GM18519 (cell line): ENCODE results near the gene SH3GL1.
A peak's percentile ranks its signal among the peaks of the same experiment; 100 is the strongest.

Experiments
- ATAC-seq: cut with Tn5 transposase; IDR thresholded peaks from one replicate; pipeline ENCODE4 v1.9.1; 2021; ENCODE audit warnings: mild to moderate bottlenecking, moderate library complexity; ENCODE audit not compliant: unreplicated experiment, low FRiP score

The SH3GL1 gene

DNA sequence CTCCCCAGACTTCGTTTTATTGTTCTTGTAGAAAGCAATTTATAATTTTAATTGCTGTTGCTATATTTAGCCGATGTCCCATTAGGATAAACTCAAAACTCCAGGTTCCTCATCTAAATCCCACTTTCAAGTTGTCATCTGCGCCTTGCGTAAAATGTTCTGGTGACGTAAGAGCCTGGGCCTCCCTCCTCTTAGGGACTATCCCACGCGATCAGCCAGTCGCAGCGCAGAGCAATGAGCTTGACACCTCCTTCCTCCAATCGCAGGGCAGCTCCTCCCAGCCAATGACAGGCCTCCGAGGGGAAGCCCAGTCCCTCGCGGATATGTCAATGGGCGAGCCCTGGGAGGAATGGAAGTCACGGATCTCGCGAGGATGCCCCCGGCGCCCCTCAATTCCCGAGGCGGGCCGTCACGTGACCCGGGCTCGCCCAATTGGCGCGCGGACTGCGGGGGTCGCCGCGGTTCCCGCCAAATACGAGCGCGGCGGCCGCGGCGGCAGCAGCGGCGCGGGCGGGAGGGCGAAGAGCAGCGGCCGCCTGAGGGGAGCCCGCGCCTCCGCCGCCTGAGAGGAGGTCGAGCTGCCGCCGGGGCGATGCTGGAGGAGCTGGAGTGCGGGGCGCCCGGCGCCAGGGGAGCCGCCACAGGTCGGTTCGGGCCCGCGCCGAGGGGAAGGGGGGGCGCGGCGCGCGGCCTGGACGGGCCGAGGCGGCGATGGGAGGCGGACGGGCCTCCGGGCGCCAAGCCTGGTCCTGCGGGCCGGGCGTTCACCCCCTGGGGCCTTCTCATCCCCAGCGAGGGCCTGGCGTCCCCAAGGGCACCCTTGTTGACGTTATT is 2.0 kb upstream of the SH3GL1 start, which contains the start of gene CHAF1A:
CHAF1A (plus strand) TSS at position 470 of the 834 bp plus-strand sequence; CDS start at position 593, 123 bp downstream.
- ATAC-seq: peak; percentile 63

DNA sequence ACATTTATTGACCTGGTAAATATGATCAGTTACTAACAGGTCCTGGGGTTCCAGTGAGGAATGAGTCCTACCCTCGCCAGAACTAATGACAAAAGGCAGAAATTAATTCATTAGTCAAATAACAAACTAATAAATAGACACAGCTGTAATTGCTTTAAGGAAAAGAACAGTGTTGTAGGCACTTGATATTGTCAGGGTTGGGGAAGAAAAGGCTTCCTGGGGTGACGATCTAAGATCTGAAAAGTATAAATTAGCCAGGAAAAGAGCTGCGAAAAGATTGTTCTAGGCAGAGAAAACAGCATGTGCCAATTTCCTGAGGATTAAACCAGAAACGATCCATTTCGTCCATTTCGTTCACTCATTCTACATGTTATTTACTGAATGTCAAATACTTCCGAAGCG is 1.4 kb upstream of the SH3GL1 start:
- ATAC-seq: no peak

DNA sequence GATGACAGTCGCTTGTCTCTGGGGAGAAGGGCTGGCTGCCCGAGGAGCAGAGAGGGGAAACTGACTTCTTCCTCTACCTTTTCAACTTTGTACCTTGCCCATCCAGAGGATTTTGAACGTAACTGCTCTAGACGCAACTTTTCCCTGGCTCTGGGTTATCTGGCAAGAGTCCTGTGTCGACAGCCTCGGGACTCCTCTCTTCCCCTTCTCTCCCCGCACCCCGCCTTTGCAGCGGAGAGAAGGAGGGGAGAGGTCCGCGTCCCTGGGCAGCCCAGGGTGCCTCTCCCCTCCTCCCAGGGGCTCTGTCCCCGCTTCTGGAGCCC is 574 bp downstream of the SH3GL1 start:
- ATAC-seq: peak; percentile 2

GRCh38 chr19:4396949-4397783 is 3.2 kb downstream of the SH3GL1 start:
- no peak for ATAC-seq

DNA sequence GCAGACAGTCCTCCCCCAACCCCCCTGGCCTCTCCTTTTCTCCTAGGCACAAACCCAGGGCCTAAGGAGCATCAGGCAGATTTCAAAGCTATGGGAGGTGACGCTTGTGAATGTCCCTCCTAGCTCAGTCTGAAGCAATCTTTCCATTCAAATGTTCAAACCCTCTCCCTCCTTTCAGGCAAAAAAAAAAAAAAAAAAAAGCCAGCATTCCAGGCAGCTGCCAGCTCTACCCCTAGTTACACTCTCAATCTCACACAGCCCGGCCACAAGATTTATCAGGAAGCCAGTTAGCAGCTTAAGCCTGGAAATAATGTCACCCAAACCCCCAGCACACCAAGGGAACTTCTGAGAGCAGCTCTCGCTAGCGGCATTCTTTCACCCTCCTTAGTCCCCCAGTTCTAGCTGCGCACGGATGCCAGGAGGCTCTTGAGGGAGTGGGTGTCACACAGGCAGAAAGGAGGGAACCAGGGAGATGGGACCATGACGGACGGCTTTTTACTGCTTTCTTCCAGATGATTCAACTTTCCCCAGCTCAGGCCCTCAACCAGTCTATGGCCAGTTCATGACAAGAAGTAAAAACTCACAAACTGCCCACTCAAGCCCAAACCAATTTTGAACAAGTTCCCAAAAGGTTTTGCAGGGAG is 6.3 kb downstream of the SH3GL1 start:
- no peak for ATAC-seq

- ATAC-seq: no peak
Measured at GRCh38 chr19:4391701-4392483, 8.5 kb downstream of the SH3GL1 start.

DNA sequence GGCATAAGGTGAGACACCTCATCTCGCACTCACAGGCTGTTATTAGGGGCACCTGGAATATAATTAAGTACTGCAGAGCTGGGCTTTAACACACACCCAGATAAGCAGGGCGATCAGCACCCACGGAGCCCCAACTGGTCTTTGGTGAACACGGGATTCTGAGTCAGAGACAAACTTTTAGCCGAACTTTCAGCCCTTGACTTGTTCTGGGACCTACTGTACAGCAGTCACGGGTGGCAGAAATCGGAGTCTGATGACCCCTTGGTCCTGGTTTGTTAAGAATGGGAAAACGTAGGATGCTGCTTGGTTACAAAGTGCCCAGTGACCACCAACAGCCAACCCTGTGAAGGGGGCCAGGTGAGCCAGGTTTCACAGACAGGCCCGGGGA is 9.0 kb downstream of the SH3GL1 start:
- no peak for ATAC-seq

GRCh38 chr19:4390567-4391305 is 9.6 kb downstream of the SH3GL1 start:
- ATAC-seq: no peak

GRCh38 chr19:4390017-4390566 is 10.3 kb downstream of the SH3GL1 start:
- no peak for ATAC-seq

DNA sequence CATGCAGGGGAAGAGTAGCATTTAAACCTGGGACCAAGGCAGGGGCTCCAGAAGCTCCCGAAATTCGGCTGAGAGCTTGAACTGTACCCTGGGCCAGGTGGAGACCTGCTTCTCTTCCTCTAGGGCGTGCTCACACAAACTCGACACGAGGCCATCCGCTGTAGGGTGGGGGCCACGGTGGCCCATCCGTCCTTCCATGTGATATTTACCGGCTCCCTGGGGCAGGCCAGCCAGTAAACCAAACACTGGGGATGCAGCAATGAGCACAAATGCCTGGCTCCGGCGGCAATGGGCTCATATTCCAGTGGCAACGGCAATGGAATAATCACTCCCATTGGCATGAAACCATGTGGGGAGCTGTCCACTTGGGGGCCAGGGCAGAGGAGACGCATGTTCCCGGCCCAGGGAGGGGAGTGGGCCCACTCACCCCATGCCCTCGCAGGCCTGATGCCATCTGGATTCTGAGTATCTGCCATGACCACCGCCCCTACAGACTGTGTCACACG is 10.8 kb downstream of the SH3GL1 start:
- ATAC-seq: no peak

DNA sequence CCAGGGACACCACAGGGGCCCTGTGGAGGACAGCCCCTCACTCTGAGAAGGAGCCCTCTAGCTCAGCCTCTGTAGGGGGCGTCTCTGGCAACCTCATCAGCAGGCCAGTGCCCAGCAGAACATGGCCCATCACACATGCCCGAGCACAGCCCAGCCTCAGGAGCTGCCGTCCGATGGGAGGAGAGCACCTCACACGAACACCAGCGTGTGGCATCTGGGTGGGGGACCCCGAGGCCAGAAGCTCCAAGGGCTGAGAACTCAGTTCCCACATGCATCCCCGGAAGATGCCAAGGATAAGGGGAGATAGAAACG is 11.3 kb downstream of the SH3GL1 start:
- ATAC-seq: no peak

- ATAC-seq: no peak
Measured at GRCh38 chr19:4388337-4389063, 11.8 kb downstream of the SH3GL1 start.

DNA sequence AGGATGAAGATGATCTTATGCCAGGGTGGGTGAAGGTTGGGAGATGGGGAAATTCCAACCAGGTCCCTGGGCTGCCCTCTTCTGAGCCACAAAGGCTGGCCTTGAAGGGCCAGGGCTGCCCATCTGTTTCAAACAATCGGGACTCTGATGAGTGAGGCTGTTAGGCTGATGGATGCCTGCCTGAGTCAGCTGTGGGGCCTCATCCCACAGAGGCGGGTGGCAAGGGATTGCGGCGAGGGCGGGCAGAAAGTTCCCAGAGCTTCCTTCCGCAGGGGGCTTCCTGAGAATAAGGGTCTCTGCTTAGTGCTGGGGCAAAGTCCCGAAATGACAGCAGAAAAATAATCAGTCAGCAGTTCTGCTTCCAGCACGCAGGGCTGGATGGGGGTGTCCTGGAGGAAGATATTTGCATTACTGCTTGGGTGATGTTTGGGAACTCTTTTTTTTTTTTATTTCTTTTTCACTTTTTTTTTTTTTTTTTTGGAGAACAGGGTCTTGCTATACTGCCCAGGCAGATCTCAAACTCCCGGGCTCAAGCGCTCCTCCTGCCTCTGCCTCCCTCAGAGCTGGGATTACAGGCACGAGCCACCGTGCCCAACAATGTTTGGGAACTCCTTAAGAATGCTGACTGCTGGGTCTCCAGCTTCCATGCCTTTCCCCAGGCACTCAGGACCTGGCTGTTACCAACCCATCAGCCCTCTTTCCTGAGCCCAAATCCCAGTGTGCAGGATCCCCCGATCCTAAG is 14.1 kb downstream of the SH3GL1 start:
- ATAC-seq: no peak

- ATAC-seq: no peak
Measured at GRCh38 chr19:4385291-4386040, 14.9 kb downstream of the SH3GL1 start.

DNA sequence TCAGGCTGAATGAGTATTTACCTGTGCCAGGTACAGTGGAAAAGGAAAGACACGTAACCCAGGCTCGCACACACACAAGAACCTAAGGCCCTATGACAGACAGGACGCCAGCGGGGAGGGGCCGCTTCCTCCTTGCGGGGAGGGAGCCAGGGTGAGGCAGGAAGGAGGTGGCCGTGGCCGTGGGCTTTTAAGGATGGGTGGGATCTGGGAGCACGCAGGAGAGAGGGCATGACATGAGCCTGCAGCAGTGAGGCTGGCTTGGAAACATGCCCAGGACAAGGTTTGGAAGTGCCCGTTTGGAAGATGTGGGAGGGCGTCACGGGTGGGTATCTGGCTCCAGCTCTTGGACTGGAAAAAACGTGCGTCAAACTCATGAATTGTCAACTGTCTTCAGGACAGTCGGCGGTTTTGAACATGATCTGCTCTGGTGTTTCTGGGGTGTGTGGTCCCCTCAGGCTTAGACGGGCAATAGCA is 20.1 kb downstream of the SH3GL1 start:
- no peak for ATAC-seq

DNA sequence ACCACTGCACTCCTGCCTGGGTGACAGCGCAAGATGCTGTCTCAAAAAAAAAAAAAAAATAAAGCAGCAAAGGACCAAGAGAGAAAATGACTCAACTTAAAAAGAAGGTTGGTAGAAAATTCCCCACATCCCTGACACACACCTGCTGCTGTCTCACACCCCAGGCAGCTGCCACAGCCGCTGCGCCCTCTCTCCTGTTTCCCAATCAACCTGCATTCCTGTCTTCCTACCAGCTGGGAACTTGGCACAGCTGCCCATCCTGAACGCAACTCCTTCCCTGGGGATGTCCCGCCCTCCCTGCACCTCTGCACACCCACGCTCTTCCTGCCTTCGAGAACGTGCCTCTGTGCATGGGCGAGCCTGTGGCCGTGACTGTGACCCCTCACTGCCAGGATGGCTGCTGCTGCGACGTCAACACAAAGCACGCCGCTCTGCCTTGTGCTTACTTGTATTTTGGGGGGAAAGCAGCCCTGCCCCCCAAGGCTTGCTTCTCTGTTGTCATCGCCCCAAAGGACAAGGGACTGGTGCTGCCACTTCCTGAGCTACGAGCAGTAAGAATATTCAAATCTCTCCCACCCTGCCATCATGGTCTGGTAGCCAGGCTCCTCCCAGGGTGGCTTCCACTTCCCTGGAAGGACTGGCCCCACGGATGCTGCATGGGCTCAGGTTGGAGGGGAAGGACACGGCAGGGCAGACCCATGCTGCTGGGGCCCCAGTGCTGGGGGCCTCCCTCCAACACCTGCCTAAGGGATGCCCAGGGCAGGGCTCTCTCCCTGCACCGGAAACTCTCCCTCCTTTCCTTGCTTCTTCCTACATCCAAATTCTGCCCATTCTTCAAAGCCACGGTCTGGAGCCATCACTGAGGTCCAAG is 20.7 kb downstream of the SH3GL1 start:
- ATAC-seq: no peak
